GM12801 (cell line): Measurements from ENCODE around the gene DLGAP1.

Experiments used
- TF ChIP-seq, protein P1 (sequence below): IDR thresholded peaks from one replicate; pipeline ENCODE4 v1.5.1; 2011; ENCODE audit warnings: control low read depth; ENCODE audit not compliant: insufficient read length; ENCODE audit errors: extremely low read depth

The DLGAP1 gene

DNA sequence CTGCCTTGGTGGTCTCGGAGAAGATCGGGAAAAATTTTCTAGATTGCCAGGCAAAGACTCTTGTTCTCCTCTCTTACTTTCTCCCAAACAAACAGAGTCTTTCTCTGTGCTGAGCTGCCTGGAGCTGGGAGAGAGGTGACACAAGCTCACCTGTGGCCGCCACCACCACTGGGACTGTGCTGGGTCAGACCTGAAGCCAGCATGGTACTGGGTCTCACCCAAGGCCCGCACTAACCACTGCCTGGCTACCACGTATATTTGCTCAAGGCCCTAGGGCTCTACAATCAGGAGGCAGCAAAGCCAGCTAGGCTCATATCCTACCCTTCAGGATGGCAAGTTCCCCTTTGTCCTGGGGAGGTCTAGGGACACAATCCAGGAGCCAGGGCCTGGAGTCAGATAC is 312.2 kb downstream of the DLGAP1 start:
- TF ChIP-seq, protein P1, sequence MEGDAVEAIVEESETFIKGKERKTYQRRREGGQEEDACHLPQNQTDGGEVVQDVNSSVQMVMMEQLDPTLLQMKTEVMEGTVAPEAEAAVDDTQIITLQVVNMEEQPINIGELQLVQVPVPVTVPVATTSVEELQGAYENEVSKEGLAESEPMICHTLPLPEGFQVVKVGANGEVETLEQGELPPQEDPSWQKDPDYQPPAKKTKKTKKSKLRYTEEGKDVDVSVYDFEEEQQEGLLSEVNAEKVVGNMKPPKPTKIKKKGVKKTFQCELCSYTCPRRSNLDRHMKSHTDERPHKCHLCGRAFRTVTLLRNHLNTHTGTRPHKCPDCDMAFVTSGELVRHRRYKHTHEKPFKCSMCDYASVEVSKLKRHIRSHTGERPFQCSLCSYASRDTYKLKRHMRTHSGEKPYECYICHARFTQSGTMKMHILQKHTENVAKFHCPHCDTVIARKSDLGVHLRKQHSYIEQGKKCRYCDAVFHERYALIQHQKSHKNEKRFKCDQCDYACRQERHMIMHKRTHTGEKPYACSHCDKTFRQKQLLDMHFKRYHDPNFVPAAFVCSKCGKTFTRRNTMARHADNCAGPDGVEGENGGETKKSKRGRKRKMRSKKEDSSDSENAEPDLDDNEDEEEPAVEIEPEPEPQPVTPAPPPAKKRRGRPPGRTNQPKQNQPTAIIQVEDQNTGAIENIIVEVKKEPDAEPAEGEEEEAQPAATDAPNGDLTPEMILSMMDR = no peak

- TF ChIP-seq, protein P1 = no peak
Observed at GRCh38 chr18:4134700-4135099, 320.4 kb downstream of the DLGAP1 start.

DNA sequence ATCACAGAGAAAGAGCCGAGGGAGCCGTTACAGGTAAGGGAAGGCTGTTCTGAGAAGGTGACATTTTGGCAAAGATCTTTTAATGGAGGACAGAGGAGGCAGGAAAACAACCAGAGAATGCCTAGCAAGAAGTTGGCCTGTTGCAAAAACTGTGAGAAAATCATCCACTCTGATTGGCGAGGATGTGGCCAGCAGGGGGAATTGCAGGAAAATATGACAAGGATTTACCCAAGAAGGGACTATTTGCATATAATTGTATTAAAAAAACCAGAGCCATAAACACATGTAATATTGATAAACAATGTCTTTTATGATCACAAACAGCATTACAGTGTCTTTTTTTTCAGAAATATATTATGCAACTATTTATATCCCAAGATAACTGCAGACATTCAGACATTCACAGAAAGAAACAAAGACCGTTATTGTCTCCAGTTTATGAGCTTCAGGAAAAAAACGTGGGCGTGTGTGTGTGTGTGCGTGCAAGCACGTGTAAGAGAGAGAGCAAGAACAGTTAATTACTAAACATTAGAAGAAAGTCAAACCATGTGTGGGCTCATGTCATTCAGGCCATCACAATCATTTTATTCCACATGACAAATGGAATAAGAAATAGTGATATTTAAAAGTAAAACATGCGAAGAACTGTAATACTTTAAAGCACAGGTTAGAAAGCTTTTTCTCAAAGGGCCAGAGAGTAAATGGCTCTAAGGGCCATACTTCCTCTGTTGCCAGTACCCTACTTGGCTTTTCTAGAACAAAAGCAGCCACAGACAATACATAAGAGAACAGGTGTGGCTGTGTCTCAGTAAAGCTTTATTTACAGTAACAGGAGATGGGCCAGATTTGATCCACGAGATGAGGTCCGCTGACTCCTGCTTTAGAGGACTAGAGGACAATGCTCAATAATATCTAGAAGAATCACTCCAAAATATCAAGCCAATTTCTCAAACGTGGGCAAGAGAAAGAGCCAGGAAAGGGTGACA is 324.1 kb downstream of the DLGAP1 start:
- TF ChIP-seq, protein P1 = no peak

- TF ChIP-seq, protein P1 = no peak
Observed at GRCh38 chr18:4126939-4127338, 328.2 kb downstream of the DLGAP1 start.

- TF ChIP-seq, protein P1 = no peak
Observed at GRCh38 chr18:4125627-4126230, 329.4 kb downstream of the DLGAP1 start.

DNA sequence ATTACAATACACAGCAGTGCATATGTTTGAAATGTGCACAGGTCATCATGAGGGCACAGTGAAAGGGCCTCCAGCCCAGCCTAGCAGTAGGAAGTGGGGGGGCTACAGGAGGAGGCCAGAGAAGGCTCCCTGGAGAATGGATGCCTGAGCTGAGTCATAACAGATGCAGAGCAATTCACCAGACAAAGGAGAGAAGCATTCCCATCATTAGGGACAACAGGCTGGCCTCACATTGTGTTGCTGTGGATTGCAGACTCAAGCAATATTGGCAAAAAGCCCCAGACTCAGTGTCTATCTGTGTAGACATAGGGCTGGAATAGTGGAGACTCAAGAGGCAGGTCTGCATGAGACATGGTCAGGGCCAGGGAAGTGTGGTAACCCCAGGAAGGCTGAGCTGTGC is 329.9 kb downstream of the DLGAP1 start:
- TF ChIP-seq, protein P1 = no peak

DNA sequence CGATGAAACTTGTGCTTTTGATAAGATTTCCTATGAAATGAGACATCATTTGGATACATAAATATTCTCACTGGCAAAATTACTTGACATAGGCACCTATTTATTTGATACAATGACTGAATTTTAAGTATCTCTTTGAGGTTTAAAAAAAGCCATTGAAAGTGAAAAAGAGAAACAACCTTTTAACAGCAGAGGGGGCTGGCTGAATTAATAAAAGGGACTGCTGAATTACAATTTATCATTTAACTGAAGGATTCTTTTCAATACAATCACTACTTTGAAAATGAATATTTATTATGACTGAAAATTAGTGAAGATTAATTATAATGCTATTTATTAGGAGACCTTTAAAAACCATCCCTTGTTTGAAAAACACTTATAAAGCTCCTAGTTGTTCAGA is 335.3 kb downstream of the DLGAP1 start:
- TF ChIP-seq, protein P1 = no peak
